ENCODE results near the gene RNF207.

- no peak for TF ChIP-seq POLR2A (IDR thresholded peaks at IDR 0.05)
- no peak for TF ChIP-seq CTCF (IDR thresholded peaks at IDR 0.05)
These were observed 40.4 kb upstream of the RNF207 start for GRCh38 chr1:6165441-6165985.
